ENCODE measurements around the gene SRGN. TPM values are rescaled to one million over a fixed set of nuclear protein-coding genes. Genes with fewer than 3 reads are reported as not detected.
A peak's percentile ranks its signal among the peaks of the same experiment; 100 is the strongest.

Gene SRGN
- total and polyA plus RNA-seq, 2 of the 13 experiments (the other 11 are each of a cell fraction or from before 2014, with no cell fraction given) = 0.09 TPM; not detected in 1

DNA sequence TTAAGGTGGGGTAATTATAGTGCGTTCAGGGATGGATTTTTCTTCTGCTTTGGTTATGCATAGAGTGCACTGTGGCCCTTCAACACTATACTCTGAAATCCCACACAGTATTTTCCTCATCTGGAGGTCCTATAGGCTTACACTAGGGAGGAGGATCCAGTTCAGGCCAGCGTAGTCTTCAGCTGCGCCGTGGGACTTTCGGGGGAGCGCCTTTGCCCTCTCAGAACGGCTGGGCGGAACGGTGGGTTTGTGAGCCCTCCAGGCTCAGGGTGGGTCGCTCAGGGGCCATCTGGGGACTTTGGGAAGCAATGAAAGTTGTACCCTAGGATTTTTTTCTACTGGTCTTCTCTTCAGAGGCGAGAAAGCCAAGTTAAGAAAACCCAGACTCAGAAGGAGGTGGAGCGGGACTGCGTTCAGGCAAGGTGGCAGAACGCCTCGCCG is 35.4 kb downstream of the SRGN start (continued):
- TF ChIP-seq ISL2 (CRISPR knock-in tag; IDR thresholded peaks at IDR 0.05) = no peak
- TF ChIP-seq, protein P1, sequence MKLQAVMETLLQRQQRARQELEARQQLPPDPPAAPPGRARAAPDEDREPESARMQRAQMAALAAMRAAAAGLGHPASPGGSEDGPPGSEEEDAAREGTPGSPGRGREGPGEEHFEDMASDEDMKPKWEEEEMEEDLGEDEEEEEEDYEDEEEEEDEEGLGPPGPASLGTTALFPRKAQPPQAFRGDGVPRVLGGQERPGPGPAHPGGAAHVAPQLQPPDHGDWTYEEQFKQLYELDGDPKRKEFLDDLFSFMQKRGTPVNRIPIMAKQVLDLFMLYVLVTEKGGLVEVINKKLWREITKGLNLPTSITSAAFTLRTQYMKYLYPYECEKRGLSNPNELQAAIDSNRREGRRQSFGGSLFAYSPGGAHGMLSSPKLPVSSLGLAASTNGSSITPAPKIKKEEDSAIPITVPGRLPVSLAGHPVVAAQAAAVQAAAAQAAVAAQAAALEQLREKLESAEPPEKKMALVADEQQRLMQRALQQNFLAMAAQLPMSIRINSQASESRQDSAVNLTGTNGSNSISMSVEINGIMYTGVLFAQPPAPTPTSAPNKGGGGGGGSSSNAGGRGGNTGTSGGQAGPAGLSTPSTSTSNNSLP (IDR thresholded peaks at IDR 0.05; ENCODE audit: low read depth, low read length) = no peak
- TF ChIP-seq E2F1 (CRISPR knock-in tag; IDR thresholded peaks at IDR 0.05) = 0 out of 2 replicates have a peak, but pooled peaks have one; percentile 15

GRCh38 chr10:69123747-69124562 is 36.1 kb downstream of the SRGN start, which contains the start of gene VPS26A:
TSS of gene VPS26A (plus strand) at chr10:69124178. CDS start at chr10:69124278, 100 bp downstream.
- intact Hi-C loops (cut with micrococcal nuclease; ENCODE audit: unreplicated experiment) = loop anchor here (10.0 kb wide), 1 partner anchor 51 kb away; no protein-coding TSS in a partner anchor
- Histone ChIP-seq H3K27ac (ENCODE audit: extremely low read length, insufficient read depth, low read length) (peak within 1 kb of the TSS; percentile 89), H3K9me3 (ENCODE audit: low read length) (no peaks in the 10 kb centered on the region), H3K79me2 (ENCODE audit: insufficient read depth, low read length) (peaks cover 41% of the 10 kb centered on the region), H3K27me3 (ENCODE audit: control insufficient read depth in 1 of 2, insufficient read depth in 2 of 2, low read length in 2 of 2) (no peaks in the 10 kb centered on the region; a peak in 1 of 5 replicates), H3K36me3 (replicated peaks in 1 of 2; ENCODE audit: control insufficient read depth in 1 of 2, insufficient read depth in 2 of 2, low read length in 2 of 2) (no peaks in the 10 kb centered on the region), H3K9ac (ENCODE audit: insufficient read depth, low read depth, low read length) (peak within 1 kb of the TSS; percentile 90), H3K4me3 (replicated peaks in 1 of 3; ENCODE audit: insufficient read depth in 1 of 3, low read depth in 2 of 3, low read length in 3 of 3) (peak within 1 kb of the TSS; percentile 85 to 96 (median 89)), H2AFZ (ENCODE audit: low read length) (peak within 1 kb of the TSS; percentile 64), H3K4me1 (ENCODE audit: insufficient read depth, low read length) (peaks cover 29% of the 10 kb centered on the region), H3K4me2 (ENCODE audit: low read depth, low read length) (peak within 1 kb of the TSS; percentile 94), H4K20me1 (ENCODE audit: insufficient read depth, low read length) (no peaks in the 10 kb centered on the region)
- BruUV-seq (replicated peaks) = no TSS peak
- 2% methylated on average over 42 of the region's 82 CpGs for WGBS (ENCODE audit: low lambda C conversion rate)
- CTCF ChIA-PET (ENCODE audit: low intra/inter-chr PET ratio, low total read pairs) = no interaction called here
- DNase-seq (ENCODE audit: low spot score) = peak; percentile 94
- in situ Hi-C loops (cut with HindIII; ENCODE audit: extremely low pct_ligation_motif_present, low pct_unique_long_range_greater_than_20kb) = no loop called here
- peak; percentile 51 for FAIRE-seq
- ATAC-seq = peak; percentile 87
- POLR2A ChIA-PET = no interaction called here
- no peak for TF ChIP-seq PAF1 (CRISPR knock-in tag; IDR thresholded peaks at IDR 0.05)
- TF ChIP-seq HOXA5 (CRISPR knock-in tag; IDR thresholded peaks at IDR 0.05) = no peak
- TF ChIP-seq, protein P2, sequence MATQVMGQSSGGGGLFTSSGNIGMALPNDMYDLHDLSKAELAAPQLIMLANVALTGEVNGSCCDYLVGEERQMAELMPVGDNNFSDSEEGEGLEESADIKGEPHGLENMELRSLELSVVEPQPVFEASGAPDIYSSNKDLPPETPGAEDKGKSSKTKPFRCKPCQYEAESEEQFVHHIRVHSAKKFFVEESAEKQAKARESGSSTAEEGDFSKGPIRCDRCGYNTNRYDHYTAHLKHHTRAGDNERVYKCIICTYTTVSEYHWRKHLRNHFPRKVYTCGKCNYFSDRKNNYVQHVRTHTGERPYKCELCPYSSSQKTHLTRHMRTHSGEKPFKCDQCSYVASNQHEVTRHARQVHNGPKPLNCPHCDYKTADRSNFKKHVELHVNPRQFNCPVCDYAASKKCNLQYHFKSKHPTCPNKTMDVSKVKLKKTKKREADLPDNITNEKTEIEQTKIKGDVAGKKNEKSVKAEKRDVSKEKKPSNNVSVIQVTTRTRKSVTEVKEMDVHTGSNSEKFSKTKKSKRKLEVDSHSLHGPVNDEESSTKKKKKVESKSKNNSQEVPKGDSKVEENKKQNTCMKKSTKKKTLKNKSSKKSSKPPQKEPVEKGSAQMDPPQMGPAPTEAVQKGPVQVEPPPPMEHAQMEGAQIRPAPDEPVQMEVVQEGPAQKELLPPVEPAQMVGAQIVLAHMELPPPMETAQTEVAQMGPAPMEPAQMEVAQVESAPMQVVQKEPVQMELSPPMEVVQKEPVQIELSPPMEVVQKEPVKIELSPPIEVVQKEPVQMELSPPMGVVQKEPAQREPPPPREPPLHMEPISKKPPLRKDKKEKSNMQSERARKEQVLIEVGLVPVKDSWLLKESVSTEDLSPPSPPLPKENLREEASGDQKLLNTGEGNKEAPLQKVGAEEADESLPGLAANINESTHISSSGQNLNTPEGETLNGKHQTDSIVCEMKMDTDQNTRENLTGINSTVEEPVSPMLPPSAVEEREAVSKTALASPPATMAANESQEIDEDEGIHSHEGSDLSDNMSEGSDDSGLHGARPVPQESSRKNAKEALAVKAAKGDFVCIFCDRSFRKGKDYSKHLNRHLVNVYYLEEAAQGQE (IDR thresholded peaks at IDR 0.05; ENCODE audit: borderline replicate concordance in 1 of 2, low read depth in 1 of 2, low read length in 2 of 2) = 0 out of 4 replicates have a peak, but pooled peaks of 1 of the 2 experiments have one; percentile 33
- peak; percentile 93 for TF ChIP-seq SP4 (CRISPR knock-in tag; IDR thresholded peaks at IDR 0.05)
- TF ChIP-seq E2F1 (CRISPR knock-in tag; IDR thresholded peaks at IDR 0.05) = no peak
- no peak for TF ChIP-seq ZNF572 (CRISPR knock-in tag; IDR thresholded peaks at IDR 0.05)
